Left lung (tissue), 10 donors: ENCODE results near the gene ANKRD16. TPM values are rescaled to one million over a fixed set of nuclear protein-coding genes. Genes with fewer than 3 reads are reported as not detected.

ENCODE experiments used
- ATAC-seq: fragments of 200-7000 bp; cut with Tn5 transposase; one replicate; pipeline ENCODE4 v1.9.1; 2020; ENCODE audit warnings: moderate library complexity
- DNase-seq, 4 donors: peaks; one replicate each; pipeline ENCODE4 v3.0.0-alpha.2; 2013 to 2020
- H3K27ac ChIP-seq, 2 donors: fragments of 200-600 bp; sonication (generic) in 1 of 2; one replicate each; pipeline versions ENCODE4 v1.5.0 to v1.8.0; 2020 to 2021
- H3K27me3 ChIP-seq, 2 donors: fragments of 200-600 bp; sonication (generic) in 1 of 2; one replicate each; pipeline versions ENCODE4 v1.5.0 to v1.8.0; 2020 to 2021
- H3K36me3 ChIP-seq, 2 donors: fragments of 200-600 bp; sonication (generic) in 1 of 2; one replicate each; pipeline versions ENCODE4 v1.5.0 to v1.8.0; 2020 to 2021
- H3K4me1 ChIP-seq, 2 donors: fragments of 200-600 bp; one replicate each; pipeline ENCODE4 v1.8.0; 2021
- H3K4me3 ChIP-seq, 2 donors: fragments of 200-600 bp; sonication (generic) in 1 of 2; one replicate each; pipeline versions ENCODE4 v1.5.0 to v1.8.0; 2020 to 2021; ENCODE audit warnings: mild to moderate bottlenecking in 1 of 2
- H3K9me3 ChIP-seq, 2 donors: fragments of 200-600 bp; sonication (generic) in 1 of 2; one replicate each; pipeline versions ENCODE4 v1.5.0 to v1.8.0; 2020 to 2021
- intact Hi-C, 2 donors: fragments of 100-400 bp; cut with DNase I; formaldehyde crosslinking; loops; one replicate each; pipeline versions ENCODE4 v1.11.2 to v1.14.2; 2022
- polyA plus RNA-seq, 6 donors: library from polyadenylated mRNA; unstranded; fragments of 120-200 nt; gene quantifications; one replicate each; pipeline ENCODE4 v1.2.1, GENCODE V29; 2013; ENCODE audit not compliant: insufficient read length in 6 of 6
- total RNA-seq, 2 donors: library from RNA; stranded (reverse); fragmentation: NEBNext Ultra II Directional; extraction: Animal tissue kit (Norgen Biotek cat#: 25700); gene quantifications; one replicate each; pipeline ENCODE4 v1.2.1, GENCODE V29; 2021
- TF ChIP-seq, protein P1 (sequence below), 2 donors: fragments of 200-600 bp; sonication (generic) in 1 of 2; IDR thresholded peaks; one replicate each; pipeline versions ENCODE4 v1.5.0 to v1.8.0; 2021; ENCODE audit warnings: antibody characterized with exemption in 2 of 2
- donor health status: DM: no; HTN: yes; CAD: no.
- donor health status: DM: no; HTN: no; CAD: no.

Gene ANKRD16
- total and polyA plus RNA-seq, 8 donors = 4.4 to 13.0 (median 11.7) TPM

DNA sequence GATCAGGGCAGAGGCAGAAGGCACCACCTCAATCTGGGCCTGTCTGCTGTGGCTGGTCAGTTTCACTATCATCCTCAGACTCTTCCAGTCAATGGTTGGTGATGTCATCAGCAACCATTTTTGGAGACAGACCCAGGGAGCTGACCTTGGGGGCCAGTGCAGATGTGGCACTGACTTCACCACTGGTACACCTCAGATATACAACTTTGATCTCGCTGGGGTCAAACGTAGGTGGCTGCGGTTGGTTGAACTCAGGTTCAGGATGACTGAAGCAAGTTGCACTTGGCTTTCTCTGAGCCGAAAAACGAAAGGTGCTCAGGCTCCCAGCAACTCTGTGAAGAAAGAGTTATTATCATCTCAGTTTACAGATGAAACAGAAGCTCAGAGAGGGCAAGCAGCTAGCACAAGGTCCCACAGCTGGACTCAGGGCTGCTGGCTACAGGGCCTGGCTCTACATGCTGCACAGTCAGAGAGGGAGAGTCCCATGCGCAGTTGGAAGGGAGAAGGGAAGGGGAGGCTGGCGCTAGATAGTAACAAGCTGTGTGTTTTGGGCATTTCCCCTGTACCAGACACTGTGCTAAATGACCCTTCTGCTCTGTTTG is 27.2 kb downstream of the ANKRD16 start:
- ATAC-seq (no peak), DNase-seq (no peak)
- intact Hi-C loops = no loop called here
- H3K9me3 ChIP-seq = no peaks in the 10 kb centered on the region
- TF ChIP-seq, protein P1, sequence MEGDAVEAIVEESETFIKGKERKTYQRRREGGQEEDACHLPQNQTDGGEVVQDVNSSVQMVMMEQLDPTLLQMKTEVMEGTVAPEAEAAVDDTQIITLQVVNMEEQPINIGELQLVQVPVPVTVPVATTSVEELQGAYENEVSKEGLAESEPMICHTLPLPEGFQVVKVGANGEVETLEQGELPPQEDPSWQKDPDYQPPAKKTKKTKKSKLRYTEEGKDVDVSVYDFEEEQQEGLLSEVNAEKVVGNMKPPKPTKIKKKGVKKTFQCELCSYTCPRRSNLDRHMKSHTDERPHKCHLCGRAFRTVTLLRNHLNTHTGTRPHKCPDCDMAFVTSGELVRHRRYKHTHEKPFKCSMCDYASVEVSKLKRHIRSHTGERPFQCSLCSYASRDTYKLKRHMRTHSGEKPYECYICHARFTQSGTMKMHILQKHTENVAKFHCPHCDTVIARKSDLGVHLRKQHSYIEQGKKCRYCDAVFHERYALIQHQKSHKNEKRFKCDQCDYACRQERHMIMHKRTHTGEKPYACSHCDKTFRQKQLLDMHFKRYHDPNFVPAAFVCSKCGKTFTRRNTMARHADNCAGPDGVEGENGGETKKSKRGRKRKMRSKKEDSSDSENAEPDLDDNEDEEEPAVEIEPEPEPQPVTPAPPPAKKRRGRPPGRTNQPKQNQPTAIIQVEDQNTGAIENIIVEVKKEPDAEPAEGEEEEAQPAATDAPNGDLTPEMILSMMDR (IDR thresholded peaks at IDR 0.05) = no peak
- H3K27me3 ChIP-seq = no peaks in the 10 kb centered on the region
- no peak overlapping the region for H3K27ac ChIP-seq
- H3K4me1 ChIP-seq = peaks cover 0 to 8% of the 10 kb centered on the region in 2 donors
- no peak overlapping the region for H3K4me3 ChIP-seq
- no peaks in the 10 kb centered on the region for H3K36me3 ChIP-seq

- intact Hi-C loops = no loop called here
- H3K27ac ChIP-seq = no peak overlapping the region
- no peak overlapping the region for H3K4me3 ChIP-seq
- DNase-seq (no peak), ATAC-seq (no peak)
- TF ChIP-seq, protein P1 (IDR thresholded peaks at IDR 0.05) = no peak
- H3K36me3 ChIP-seq = no peaks in the 10 kb centered on the region
- no peaks in the 10 kb centered on the region for H3K4me1 ChIP-seq
- H3K27me3 ChIP-seq = no peaks in the 10 kb centered on the region
- no peaks in the 10 kb centered on the region for H3K9me3 ChIP-seq
Measured at GRCh38 chr10:5860066-5860465, 29.6 kb downstream of the ANKRD16 start.

GRCh38 chr10:5858811-5859210 is 30.9 kb downstream of the ANKRD16 start:
- intact Hi-C loops = no loop called here
- H3K4me3 ChIP-seq = no peak overlapping the region
- TF ChIP-seq, protein P1 (IDR thresholded peaks at IDR 0.05) = no peak
- H3K27me3 ChIP-seq = no peaks in the 10 kb centered on the region
- no peaks in the 10 kb centered on the region for H3K4me1 ChIP-seq
- no peaks in the 10 kb centered on the region for H3K36me3 ChIP-seq
- H3K27ac ChIP-seq = no peak overlapping the region
- no peaks in the 10 kb centered on the region for H3K9me3 ChIP-seq
- DNase-seq = no peak
- ATAC-seq = no peak

DNA sequence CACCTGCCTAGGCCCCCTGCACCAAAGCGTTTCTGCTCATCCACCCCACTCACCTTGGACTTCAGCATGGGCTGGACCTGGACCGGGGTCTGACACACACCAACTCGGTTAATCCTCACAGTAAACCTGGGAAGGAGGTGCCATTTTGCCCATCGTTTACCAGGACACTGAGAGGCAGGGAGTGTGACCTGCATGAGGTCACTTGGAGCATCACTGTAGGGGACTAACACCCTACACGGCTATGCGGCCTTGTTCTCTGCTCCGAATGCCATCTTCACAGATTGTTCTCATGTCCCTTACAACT is 33.0 kb downstream of the ANKRD16 start:
- ATAC-seq (no peak), DNase-seq (no peak)
- Histone ChIP-seq H3K27ac (no peak overlapping the region), H3K4me3 (no peak overlapping the region), H3K36me3 (no peaks in the 10 kb centered on the region), H3K27me3 (no peaks in the 10 kb centered on the region), H3K9me3 (no peaks in the 10 kb centered on the region), H3K4me1 (no peaks in the 10 kb centered on the region)
- intact Hi-C loops = no loop called here
- TF ChIP-seq, protein P1 (IDR thresholded peaks at IDR 0.05) = no peak

- H3K36me3 ChIP-seq = no peaks in the 10 kb centered on the region
- intact Hi-C loops = no loop called here
- TF ChIP-seq, protein P1 (IDR thresholded peaks at IDR 0.05) = no peak
- no peak for ATAC-seq
- H3K9me3 ChIP-seq = no peaks in the 10 kb centered on the region
- H3K4me3 ChIP-seq = no peak overlapping the region
- H3K27me3 ChIP-seq = no peaks in the 10 kb centered on the region
- DNase-seq = no peak
- H3K27ac ChIP-seq = no peak overlapping the region
- no peaks in the 10 kb centered on the region for H3K4me1 ChIP-seq
Measured at GRCh38 chr10:5855979-5856700, 33.6 kb downstream of the ANKRD16 start.
